GM18517 (cell line): ENCODE results near the gene AP5Z1.

Source experiments
- ATAC-seq: cut with Tn5 transposase; IDR thresholded peaks from one replicate; pipeline ENCODE4 v1.9.1; 2021; ENCODE audit warnings: mild to moderate bottlenecking, moderate library complexity; ENCODE audit not compliant: unreplicated experiment

The AP5Z1 gene

DNA sequence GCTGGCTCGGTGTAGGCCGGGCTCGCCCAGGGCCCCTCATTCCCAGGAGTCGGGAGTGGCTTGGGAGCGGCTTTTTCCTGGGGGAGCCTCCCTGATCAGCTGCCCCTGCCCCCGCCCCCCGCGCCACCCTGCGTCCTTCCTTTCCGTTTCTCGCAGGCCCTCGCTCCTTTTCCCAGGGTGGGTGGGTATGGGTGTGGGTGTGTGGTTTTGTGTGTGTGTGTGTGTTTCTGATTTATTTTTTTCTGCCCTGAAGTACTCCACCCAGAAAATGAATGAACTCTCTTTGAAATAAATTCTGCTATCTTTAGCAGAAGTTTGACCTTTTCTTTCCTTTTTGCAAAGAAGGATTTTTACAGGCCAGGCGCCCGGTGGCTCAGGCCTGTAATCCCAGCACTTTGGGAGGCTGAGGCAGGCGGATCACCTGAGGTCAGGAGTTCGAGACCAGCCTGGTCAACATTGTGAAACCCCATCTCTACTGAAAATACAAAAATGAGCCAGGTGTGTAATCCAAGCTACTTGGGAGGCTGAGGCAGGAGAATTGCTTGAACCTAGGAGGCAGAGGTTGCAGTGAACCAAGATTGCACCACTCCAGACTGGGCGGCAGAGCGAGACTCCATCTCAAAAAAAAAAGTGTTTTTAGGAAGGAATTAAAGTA, 30.0 kb upstream of the AP5Z1 start:
- peak; percentile 14 for ATAC-seq

DNA sequence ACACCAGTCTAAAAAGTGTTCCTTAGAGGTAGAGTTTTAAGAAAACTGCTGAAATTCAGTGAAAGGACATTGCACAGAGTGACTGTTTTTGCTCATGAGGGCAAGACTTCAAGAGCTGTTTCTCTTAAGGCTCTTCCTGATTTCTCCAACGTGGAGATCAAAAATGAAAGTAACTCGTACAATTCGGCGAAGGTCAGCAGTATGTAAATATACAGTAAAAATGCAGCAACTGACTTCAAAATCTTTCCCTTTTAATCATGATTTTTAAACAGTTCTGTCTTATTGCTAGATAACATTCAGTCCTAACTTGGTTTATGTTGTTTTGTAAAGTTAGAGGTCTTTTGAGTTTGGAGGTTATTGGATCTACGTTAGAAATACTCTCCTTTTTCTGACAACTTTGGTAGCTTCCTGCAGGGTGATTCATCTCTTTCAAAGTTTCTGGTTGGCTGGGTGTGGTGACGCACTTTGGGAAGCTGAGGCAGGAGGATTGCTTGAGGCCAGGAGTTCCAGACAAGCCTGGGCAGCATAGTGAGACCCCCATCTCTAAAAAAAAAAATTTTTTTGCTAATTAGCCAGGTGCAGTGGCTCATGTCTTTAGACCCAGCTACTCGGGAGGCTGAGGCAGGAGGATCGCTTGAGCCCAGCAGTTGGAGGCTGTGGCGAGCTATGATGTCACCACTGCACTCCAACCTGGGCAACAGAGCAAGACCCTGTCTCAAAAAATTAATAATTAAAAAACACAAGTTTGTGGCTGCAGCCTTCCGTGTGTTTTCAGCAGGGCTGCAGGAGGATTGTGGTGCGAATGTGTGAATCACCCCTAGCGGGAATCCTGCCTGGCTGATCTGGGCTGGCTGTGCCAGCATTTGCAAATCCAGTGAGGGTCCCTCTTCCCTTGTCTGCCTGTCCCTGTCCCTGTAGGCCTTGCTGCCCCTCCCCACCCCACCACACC, 29.2 kb upstream of the AP5Z1 start:
- peak; percentile 40 for ATAC-seq

DNA sequence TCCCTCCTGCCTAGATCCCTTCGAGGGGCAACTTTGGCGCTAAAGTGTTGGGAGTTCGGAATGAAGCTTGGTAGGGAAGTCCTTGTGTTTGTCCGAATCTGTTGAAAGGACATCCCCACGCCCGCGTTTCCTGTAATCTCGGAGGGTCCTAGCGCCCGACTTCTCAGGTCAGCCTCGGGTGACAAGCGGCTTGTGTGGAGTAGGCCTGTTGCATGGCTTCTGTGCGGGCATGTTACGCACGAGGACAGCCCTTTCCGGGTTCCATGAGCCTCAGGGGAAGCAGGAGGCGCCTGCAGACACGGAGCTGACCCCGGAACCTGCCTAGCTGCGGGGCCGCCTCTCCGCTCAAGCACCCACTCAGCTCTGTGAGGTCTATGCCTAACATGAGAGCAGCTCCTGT, 28.4 kb upstream of the AP5Z1 start:
- ATAC-seq = no peak

GRCh38 chr7:4747746-4748145, 27.7 kb upstream of the AP5Z1 start:
- no peak for ATAC-seq

GRCh38 chr7:4748231-4748681, 27.2 kb upstream of the AP5Z1 start:
- ATAC-seq = no peak

- ATAC-seq = no peak
These were observed 26.1 kb upstream of the AP5Z1 start for GRCh38 chr7:4749363-4749762.

DNA sequence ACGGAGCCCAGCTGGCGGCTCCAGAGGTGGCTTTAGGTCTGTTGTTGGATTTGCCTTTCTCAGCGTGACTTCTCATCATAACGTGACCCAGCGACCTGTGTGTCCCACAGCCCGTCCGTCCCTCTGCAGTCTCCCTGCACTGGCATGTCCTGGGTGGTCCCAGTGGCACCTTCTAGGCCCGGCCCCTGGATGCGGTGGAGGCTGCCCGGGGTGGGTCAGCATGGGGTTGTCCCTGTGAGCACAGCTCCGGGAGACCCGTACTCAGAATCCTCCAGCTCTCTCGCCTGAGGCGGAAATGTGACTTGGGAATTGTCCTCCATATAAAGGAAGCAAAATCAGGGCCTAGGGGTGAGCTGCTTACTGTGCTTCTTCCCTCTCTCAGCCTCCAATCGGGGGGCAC, 25.6 kb upstream of the AP5Z1 start:
- no peak for ATAC-seq

DNA sequence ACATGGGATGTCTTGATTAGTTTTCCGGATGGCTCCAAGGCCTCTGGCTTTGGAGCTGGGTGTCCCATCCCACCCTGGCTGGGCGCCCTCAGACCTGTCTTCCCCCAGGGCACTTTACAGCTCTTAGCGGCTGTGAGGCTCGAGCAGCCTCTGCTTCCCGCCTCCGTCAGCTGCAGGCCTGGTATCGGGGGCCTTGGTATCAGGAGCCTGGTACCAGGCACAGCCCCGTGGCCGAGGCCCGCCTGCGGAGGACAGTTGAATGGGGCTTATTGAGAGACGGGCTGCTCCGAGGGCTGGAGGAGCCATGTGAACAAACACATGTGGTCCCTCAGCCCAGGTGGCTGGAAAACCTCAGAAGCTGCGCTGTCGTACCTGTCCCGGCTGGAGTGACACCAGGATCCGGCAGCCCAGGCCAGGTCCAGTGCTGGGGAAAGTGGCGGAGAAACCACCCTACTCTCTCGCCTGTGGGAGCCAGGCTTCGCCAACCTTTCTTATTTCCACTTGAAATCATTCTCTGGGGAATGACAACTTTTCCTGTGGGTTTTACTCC, 23.9 kb upstream of the AP5Z1 start:
- ATAC-seq = no peak

DNA sequence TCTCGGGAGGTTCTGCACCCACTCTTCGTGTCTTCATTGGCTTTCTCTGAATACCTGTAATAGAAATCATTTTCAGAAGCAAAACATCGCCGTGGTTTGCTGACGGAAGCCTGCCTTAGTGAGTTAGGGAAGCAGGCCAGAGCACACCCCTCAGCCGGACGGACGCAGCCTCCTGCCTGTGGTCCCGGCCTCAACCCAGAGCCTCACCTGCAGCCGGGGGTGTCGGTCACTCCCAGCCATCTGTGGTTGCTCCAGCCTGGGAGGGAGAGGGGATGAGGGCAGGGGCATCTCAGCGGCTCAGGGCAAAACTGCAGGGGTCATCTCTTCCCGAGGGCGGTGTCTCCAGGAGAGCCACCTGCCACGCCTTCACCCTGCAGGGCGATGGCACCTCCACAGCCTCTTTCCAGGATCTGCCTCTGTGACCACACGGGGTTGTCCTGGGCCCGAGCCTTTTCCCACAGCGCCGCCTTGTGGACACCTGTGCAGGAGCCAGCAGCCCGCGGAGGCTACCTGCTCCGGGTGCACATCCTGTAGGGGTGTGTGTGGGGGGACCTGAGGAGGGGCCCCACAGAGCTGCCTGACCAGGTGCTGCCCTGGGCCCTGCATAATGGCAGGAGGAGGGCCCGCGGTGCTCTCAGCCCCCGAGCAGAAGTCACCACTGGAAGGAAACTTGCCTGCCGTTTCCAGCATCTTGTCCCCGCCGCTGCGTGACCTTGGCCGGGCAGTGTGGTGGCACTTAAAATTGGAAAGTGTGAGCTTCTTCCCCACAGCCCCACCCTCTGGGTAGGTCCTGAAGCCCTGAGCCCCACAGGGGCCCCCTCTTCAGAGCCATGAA, 21.6 kb upstream of the AP5Z1 start:
- no peak for ATAC-seq

DNA sequence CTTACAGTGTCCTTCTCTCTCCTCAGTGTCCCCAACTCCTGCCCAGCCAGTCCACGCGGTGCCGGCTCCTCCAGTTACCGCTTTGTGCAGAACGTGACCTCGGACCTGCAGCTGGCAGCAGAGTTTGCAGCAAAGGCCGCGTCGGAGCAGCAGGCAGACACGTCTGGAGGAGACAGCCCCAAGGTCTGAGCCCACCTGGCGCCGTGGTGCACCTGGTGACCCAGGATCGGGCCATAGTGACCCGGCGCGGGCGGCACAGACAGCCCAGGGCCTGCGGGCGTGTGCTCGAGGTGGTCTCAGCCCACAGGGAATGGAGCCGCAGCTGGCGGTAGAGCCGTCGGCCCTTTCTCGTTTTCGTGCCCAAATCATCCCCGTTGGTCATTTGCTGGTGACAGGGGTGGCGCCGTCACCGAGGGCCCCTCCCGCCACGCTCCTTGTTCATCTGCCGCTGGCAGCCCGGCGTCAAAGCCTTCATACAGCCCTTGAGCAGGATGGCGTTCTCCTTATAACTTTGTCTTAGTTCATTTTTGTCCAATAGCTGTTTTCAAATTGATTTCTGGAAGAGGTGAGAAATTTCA, 20.9 kb upstream of the AP5Z1 start:
- ATAC-seq = no peak

- ATAC-seq = no peak
These were observed 20.4 kb upstream of the AP5Z1 start for GRCh38 chr7:4755045-4755444.

DNA sequence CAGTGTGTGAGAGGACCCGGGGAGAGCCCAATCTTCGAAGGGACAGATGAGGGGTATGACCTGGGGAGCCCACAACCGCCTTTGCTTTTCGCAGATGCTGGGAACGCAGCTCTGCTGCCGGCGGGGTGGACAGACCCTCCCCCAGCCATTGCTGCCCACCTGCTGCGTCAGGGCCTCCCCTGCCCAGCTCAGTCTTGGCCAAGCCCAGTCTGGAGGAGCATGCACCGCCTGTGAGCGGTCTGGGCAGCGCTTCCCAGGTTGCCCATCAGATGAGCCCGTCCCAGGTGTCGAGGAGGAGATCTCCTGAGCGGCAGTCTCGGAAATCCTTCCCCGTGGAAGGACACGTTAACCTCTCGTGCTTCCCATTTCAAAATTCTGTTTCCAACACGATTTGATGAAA, 17.3 kb upstream of the AP5Z1 start:
- ATAC-seq = no peak

- ATAC-seq = no peak
These were observed 16.6 kb upstream of the AP5Z1 start for GRCh38 chr7:4758791-4759190.

GRCh38 chr7:4759211-4759610, 16.2 kb upstream of the AP5Z1 start:
- ATAC-seq = no peak

DNA sequence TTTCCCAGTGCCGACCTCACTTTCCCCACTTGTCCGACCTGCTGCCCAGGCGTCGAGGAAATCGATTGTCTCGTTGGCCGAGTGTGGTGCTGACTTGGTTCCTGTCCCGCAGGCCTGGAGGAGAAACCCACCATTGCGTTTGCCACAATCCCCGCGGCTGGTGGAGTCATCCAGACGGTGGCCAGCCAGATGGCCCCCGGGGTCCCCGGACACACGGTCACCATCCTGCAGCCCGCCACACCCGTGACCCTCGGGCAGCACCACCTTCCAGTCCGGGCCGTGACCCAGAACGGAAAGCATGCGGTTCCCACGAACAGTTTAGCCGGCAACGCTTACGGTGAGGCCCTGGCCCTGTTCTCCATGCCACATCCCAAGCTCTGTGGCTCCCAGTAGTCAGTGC, 14.5 kb upstream of the AP5Z1 start:
- no peak for ATAC-seq

GRCh38 chr7:4762121-4763055, 13.0 kb upstream of the AP5Z1 start:
- ATAC-seq = no peak

GRCh38 chr7:4763091-4763793, 12.2 kb upstream of the AP5Z1 start:
- no peak for ATAC-seq

DNA sequence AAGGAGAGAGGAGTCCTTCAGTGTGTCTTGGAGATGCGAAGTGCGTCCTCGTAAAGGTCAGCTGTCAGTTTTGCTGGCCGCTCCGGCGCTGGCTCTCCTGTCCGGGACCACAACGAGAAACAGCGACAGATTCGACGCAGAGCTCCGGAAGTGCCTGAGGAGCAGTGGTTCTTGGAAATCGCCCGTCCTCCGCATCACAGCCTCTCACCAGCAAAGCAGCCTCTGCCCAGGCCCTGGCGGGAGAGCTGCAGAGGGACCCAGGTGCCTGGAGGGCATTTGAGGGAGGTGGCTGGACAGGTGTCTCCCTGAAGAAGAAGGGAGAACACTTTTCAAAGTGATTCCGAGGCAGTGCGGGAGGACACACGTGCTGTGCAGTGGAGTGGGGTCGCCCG, 11.6 kb upstream of the AP5Z1 start:
- ATAC-seq = no peak

GRCh38 chr7:4764402-4765007, 10.9 kb upstream of the AP5Z1 start:
- ATAC-seq = no peak
